ENCODE data around the gene ANKRD44. TPM values are rescaled to one million over a fixed set of nuclear protein-coding genes. Genes with fewer than 3 reads are reported as not detected.

Gene ANKRD44
- total RNA-seq, 1 donor from 2014 or later = 9.7 TPM

DNA sequence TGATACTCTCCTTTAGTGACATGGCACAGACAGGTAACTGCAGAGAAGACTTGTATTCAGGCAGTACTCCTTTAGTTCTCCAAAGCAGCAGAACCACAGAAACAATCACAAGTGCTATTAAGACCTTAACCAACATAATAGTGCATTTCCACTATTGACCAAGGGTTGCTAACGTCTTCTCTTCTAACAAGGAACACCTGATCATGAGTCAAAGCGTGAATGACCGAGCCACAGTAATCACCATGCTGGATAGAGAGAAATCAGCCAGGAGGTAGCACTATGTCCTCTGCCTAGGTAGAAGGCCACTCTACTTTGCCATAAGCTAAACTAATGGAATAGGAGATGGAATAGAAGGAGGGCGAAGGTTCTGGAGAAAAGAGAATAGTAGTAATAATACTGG is 161.0 kb downstream of the ANKRD44 start:
- no peak for DNase-seq (ENCODE audit: low read depth)

DNA sequence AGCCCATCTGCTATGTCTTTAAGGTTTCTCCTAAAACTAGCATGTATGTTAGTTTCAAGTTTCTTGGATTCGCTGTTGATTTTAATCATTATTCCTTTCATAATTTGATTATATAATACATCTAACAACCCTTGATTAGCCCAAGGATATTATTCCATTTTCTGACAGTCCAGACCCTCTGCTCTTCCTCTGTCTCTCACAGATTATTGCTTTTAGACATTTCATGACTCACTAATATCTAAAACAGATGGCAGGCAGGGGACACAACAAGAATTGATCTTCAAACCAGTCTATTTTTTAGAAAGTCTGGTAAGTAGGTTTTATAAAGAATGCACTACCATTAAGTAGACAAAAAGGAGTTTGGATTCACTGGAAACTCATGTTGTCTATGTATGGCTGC is 162.2 kb downstream of the ANKRD44 start:
- no peak for DNase-seq (ENCODE audit: low read depth)

DNA sequence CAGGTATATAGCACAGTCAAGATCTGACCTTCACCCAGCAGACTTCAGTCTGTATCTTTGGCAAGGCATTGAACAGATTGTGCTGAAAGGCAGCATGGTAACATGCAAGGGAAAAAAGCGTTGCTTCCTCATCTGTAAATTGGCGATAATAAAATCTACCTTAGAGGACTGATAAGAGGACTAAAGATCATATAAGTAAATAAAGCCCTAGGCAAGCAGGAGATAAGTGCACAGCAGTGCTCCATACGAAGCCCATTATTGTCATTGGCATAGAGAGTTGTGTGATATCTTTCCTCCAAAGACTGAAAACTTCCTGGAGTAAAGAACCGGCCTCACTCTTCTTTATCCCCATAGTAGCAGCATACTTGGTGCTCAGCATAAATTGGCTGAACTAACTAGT is 162.6 kb downstream of the ANKRD44 start:
- DNase-seq (ENCODE audit: low read depth) = no peak

DNA sequence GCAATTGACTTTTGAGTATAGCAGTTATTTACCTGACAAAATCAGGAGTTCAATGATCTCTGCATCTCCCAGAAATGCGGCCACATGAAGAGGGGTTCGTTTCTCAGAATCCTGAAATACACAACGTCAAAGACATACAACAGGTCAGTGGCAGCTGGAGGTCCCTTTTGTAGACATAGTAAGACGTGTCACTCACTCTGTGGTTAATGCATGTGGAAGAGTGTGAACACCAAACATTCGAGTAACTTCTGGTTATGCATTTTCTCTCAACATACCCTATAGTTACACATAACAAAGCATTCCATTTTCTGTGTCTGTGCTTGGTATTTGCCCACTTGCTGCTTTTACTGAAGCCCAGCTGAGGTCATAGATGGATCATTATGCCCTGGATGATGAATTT is 163.6 kb downstream of the ANKRD44 start:
- no peak for DNase-seq (ENCODE audit: low read depth)

DNA sequence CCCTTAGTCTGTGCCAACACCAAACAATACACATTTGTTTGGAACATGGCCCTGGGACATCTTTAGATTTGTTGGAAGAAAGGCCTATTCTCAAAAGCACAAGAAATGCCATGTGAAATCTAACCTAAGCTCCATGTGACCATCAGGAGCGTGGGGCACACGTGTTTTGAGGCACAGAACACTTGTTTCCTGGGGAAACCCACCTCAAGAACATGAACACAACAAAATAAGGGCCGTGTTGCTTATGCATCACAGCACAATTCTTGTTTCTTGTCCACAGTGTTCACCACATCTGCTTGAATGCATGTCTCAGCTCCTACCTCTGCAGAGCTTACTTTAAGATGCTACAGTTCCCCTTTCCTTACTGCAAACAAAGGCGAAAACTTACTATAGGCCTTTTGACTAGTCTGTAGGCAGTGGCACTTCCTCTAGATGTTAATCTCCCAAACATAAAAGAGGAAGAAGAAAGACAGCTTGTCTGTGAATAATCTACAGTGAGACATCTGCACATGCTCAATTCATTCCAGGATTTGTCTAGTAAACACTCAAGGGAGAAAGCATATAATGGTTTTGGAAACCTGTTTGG is 165.0 kb downstream of the ANKRD44 start:
- DNase-seq (ENCODE audit: low read depth) = no peak

DNA sequence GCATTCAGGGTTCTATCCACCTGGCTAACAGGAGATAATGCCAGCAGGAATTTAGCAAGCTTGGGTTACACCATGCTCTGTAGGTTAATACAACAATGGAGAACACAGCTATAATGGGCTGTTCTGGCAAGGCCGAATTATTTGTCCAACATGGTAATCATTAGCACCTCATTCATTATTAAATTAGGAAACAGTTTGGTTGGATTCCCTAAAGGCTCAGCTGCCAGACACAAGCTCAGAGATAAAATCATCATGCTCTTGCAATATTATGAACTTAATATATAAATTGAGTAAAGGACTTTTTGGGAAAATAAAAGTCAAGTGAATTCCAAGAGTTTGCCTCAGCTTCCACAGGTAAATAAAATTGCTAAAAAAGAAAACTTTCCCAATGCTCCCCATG is 166.4 kb downstream of the ANKRD44 start:
- DNase-seq (ENCODE audit: low read depth) = no peak

DNA sequence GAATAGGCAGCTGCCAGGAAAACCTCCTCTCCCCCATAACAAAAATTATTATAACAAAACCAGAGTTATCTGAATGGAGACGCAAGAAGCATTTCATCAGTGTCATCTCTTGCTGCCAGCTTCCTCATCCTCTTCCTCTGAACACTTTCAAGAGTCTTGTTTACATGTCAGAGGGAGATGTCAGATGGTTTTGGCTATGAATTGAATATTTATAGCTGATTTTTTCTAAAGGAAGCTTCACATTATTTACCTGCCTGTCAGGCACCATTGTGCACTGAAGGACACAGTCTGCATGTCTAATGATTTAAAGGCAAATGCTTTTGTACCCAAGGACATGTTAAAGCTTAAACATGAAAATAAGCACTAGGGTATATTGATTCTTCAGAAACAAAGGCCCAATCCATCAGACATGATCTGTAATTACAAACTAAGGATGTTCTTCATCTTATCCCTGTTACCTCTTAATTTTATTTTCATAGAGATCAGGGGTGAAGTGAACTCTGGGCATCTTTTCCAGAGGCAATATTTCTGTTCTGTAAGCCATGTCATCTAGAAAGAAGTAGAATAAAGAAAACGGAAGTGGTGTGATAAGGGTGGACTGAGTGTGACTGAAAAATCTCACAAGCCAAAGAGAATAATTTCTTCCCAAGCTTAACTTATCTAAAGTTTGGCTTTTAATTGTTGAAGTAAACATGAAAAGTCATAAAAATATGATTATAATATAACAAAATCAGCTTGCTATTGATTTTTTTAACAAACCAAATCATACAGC is 168.7 kb downstream of the ANKRD44 start:
- no peak for DNase-seq (ENCODE audit: low read depth)

DNA sequence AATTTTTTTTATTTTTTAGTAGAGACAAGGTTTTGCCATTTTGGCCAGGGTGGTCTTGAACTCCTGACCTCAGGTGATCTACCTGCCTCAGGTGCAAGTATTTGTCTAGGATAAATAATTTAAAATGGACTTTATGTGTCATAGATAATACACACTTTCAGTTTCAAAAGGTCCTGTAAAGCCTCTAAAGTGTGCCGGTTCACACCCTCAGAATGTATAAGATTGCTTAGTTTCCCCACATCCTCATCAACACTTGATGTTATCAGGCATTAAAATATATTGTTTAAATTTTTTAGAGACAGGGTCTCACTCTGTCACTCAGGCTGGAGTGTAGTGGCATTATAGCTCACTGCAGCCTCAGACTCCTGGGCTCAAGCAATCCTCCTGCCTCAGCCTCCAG is 170.5 kb downstream of the ANKRD44 start:
- no peak for DNase-seq (ENCODE audit: low read depth)

DNA sequence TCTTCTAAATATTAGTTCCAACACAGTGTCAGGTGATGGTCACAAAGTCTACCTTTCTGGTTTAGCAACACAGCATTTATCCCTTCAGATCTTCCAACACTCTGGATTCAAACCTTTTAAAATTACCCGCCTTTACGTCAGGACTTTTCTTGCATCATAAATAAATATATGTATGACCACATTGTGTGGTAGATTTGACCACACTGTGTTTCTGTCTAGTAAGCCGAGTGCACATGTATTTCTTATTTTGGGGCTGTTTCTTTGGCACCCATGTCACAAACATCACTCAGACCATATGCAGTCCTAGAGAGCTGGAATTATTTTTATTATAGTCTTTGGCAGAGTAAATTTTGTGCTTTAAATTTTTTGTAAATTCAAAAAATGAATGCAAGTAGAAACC is 172.1 kb downstream of the ANKRD44 start:
- no peak for DNase-seq (ENCODE audit: low read depth)

DNA sequence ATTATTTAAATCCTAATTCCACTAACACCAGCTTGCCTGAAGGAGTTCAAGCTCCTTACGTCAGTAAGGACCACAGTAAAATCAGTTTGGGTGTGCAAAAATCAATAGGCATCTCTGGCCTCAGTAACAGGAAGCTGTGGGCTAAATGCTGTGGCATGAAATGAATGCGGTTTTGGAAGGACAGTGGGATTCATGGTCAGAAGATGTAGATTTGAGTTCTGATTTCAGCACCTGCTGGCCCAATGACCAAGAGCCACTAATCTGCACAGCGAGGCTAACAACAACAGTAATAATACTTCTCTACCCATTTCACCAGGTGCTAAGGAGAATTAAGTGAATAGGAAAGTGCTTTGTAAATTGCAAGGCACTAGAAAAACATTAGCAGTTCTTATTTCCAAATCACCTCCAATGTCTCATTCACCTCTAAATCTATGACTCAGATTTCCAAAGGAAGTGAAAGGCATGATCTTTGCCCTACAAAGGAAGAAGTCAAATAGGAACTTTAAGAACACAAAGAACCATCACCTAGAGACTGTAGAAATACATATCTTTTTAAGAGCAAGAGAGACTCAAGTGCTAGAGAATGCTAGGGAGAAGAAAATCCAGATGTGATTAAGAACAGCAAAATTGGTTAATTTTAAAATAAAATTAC is 172.6 kb downstream of the ANKRD44 start:
- DNase-seq (ENCODE audit: low read depth) = peak; percentile 23

DNA sequence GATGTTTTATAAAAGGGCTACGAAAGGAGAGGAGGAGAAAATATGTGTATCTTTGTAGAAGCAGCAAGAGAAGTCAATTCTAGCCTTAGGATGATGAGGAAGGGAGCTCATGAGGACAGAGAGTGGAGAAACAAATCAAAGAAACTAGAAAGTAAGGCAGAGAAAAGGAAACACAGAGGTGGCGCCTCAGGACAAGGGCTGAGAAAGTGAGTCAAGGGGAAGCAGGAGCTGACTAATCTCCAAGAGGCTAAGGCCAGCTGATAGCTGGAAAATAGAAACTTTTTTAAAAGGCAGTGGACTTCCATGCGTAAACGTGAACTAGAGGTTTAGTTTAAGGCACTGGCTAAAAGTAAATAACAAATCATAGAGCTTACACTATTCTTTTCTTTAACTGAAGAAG is 173.3 kb downstream of the ANKRD44 start:
- peak; percentile 18 for DNase-seq (ENCODE audit: low read depth)

DNA sequence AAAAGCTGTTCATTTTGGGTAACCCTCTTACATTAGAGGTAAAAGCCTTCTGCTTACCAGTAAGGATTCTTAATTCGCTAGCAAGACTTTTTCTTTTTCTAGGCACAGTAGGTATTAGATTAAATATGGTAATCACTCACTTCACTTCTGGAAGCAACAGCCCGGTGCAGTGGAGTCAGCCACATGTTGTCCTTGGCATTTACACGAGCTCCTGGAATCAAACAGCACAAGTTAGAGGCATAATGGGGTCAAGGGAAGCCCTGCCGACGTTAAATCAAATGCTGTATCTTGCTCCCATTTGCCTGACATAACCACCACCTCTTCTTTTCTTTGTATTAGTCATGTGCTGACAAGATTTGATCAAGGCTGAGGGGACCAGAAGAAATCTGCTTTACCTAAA is 174.1 kb downstream of the ANKRD44 start:
- DNase-seq (ENCODE audit: low read depth) = no peak

DNA sequence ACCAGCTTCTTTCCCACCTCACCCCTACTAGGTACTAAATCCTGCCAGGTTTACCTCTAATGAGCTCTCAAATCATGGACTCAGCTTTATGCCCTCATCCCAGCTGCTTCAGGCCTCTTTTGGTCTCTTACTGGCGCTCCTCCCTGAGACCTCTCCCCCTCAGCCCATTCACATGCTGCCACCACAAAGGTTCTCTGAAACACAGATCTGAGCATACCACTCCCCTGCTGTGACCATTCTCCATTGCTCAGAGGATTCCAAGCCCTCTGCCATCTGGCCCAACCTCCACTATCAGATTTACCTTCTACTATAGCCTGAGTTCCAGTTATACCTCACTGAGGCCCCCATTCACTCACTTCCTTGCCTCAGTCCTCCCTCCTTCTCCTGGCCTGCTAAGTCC is 174.8 kb downstream of the ANKRD44 start:
- no peak for DNase-seq (ENCODE audit: low read depth)

DNA sequence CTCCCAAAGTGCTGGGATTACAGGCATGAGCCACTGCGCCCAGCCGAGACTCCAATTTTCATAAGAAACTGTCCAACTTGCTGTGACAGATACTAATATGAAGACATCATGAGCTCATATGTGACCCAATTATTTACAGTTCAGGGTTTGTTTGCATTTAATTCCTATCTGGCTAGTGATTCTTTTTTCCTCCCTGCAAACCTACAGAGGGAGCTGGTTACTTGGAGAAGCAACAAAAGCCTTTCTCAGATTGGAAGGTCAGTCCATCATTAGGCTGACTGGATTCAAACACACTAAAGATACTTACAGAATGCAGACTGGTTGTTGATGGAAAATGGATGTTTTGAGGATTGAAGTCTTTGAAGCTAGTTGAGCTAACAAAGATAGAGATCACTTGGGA is 176.4 kb downstream of the ANKRD44 start:
- no peak for DNase-seq (ENCODE audit: low read depth)

DNA sequence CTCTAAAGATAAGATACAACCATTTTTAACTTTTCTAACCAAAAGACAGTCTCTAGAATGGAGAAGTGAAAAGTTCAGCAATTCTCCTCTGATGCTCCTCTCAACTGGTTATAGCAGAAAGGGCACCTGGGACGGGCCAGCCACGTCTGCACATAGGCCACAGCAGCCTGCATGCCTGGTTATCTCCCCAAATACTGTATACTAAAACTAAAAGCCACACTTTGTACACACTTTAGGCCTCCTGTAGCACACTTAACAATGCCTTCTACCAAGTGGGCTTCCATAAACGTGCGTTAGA is 179.1 kb downstream of the ANKRD44 start:
- no peak for DNase-seq (ENCODE audit: low read depth)

DNA sequence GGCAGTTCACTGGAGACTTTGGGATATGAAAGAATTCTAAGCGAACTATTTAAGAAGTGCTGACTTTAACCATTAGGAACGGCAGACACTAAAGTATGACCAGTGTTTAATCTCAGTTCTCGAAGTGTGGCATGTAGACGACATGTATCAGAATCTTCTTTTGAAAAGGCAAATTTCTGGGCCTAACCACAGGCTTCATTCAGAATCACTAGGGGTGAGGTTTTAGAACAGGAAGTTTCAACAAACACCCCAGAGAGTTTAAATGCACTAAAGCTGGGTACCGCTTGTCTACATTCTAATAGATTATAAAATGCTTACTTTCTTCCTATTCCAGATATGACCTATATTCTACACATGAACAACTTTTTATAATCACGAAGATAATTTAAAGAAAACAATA is 180.3 kb downstream of the ANKRD44 start:
- DNase-seq (ENCODE audit: low read depth) = no peak

DNA sequence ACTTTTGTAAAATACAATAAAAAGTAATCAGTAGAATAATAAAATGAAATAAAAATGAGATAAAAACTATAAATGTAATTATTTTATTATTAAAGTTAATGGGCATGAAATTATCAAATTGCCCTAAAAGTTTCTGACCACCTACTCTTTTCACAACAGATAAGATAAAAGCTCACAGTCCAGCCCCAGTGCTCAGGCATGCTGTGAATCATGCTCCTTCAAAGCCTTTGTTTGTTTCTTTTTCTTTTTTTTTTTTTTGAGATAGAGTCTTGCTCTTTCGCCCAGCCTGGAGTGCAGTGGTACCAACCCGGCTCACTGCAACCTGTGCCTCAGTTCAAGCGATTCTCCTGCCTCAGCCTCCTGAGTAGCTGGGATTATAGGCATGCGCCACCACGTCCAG is 181.7 kb downstream of the ANKRD44 start:
- DNase-seq (ENCODE audit: low read depth) = no peak

DNA sequence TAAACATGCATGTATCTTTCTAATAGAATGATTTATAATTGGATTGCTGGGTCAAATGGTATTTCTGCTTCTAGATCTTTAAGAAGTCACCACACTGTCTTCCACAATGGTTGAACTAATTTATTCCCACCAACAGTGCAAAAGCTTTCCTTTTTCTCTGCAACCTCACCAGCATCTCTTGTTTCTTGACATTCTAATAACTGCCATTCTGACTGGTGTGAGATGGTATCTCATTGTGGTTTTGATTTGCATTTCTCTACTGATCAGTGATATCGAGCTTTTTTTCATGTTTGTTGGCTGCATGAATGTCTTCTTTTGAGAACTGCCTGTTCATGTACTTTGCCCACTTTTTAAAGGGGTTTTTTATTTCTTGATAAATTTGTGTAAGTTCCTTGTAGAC is 182.5 kb downstream of the ANKRD44 start:
- DNase-seq (ENCODE audit: low read depth) = no peak

DNA sequence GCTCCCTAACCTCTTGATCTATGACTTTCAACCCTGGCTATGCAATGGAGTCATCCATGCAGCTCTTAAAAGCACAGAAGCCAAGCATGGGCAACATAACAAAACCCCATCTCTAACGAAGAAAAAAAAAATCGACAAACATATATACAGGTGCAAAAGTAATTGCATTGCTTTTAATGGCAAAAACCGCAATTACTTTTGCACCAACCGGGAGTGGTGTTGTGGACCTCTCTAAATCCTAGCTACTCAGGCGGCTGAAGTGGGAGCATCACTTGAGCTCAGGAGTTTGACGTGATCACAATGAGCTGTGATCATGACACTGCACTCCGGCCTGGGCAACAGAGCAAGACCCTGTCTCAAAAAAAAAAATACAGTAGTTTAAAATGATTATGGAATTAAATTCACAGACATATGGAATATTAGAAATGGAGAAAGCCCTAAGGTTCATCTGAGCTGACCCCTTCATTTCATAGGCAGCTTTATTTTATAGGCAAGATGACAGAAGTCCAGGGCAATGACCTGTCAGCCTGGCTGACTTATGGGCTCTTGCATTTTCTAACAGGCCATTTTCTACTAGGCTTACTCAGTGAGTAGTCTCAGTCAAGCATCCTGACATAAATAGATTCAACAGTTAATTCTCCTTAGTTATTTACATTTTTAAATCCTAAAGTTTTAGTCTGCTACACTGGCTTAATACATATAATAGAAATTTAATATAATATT is 183.8 kb downstream of the ANKRD44 start:
- DNase-seq (ENCODE audit: low read depth) = no peak

DNA sequence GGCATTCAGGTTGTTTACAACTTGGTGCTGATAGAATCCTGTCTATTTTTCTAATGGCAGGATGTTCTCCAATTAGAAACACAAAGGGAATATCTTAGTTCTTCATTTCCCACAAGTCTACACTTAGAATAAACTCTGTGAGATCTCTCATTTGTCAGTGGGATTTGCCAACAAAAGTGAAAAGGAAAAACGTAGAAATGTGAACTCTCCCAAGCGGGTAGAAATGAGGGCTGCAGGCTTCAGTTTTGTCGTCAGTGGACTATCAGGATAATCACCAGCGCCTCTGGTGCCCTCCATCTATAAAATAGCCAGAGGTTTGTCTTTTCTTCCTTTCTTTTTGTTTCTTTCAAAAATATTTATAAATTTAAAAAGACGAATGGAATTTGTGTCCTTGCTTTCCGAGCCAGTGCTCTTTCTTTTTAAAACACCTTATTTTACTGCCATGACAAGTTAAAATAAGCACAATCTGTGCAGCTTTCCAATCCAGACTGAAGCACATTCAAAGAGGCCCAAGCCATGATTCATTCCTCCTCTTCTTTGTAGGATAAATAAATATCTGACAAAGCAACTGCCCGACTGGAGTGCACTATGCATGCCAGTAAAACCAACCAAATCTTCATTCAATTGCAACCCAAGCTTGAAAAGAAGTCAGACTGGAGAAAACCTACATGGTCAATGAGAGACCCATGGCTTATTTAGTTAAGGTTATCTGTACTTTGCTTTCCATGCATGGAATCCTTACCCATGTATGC is 185.8 kb downstream of the ANKRD44 start:
- no peak for DNase-seq (ENCODE audit: low read depth)

DNA sequence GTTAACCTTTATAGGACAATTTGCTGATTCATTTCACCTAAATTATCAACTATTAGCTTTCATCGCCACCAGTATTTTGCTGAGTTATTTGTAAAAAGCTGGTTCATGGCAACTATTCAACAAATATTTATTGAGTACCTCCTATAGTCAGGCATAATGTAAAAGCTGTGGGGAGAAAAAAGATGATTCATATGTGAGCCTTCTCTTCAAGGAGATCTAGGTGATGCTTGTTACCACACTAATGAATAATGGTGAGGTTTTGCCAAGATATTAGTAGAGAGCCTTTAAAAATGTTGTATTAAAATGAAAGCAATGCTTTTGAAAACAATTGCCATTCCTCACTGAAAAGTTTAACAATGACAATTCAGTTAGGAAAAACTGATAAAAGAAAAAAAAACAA is 187.8 kb downstream of the ANKRD44 start:
- no peak for DNase-seq (ENCODE audit: low read depth)

Data from myocyte (in vitro differentiated cells).